HepG2 (cell line): ENCODE data around the gene CYB5D1. TPM values are rescaled to one million over a fixed set of nuclear protein-coding genes. Genes with fewer than 3 reads are reported as not detected.

Experiments used
- KAT8 ChIP-seq: IDR thresholded peaks from 2 replicates; pipeline ENCODE4 v1.6.1; 2016; ENCODE audit warnings: missing genetic modification reagents, missing compliant biosample characterization
- KLF9 ChIP-seq: IDR thresholded peaks from 2 replicates; pipeline ENCODE4 v1.6.1; 2016; ENCODE audit warnings: low read depth
- PAF1 ChIP-seq: IDR thresholded peaks from 2 replicates; pipeline ENCODE4 v1.6.1; 2016; ENCODE audit warnings: missing genetic modification reagents, missing compliant biosample characterization
- THYN1 ChIP-seq: sonication (generic); formaldehyde crosslinking; IDR thresholded peaks from 2 replicates; pipeline ENCODE4 v1.8.1; 2023; ENCODE audit warnings: low read depth, mild to moderate bottlenecking, moderate library complexity, missing genetic modification reagents, borderline replicate concordance
- ZFAT ChIP-seq: sonication (generic); formaldehyde crosslinking; conservative IDR thresholded peaks from 2 replicates; pipeline ENCODE4 v1.8.1; 2023; ENCODE audit warnings: missing genetic modification reagents, inconsistent platforms
- ZNF234 ChIP-seq: sonication (generic); formaldehyde crosslinking; conservative IDR thresholded peaks from 2 replicates; pipeline ENCODE4 v1.5.1; 2020; ENCODE audit warnings: mild to moderate bottlenecking, missing genetic modification reagents
- ZNF441 ChIP-seq: sonication (generic); formaldehyde crosslinking; IDR thresholded peaks from 2 replicates; pipeline ENCODE4 v1.7.0; 2021; ENCODE audit warnings: missing genetic modification reagents, borderline replicate concordance
- ZNF841 ChIP-seq: sonication (generic); formaldehyde crosslinking; IDR thresholded peaks from 2 replicates; pipeline ENCODE4 v1.8.1; 2023; ENCODE audit warnings: missing genetic modification reagents, borderline replicate concordance
- polyA plus RNA-seq, 8 experiments: library from polyadenylated mRNA; depleted of rRNA in 3 of 8; stranded (reverse) in 7 of 8; unstranded in 1 of 8; fragments of >200 nt; fragmentation: Illumina TruSeq in 4 of 8; extraction: Trizol in 4 of 8; gene quantifications; 2 replicates each; pipeline versions ENCODE4 v1.2.1 to v1.2.3, GENCODE V29; 2011 to 2016; ENCODE audit warnings: low read depth in 4 of 8, missing spikeins in 1 of 8, mixed read lengths in 1 of 8; ENCODE audit not compliant: insufficient read depth in 1 of 8
- total RNA-seq, 5 experiments: library from RNA; depleted of rRNA; stranded (reverse); fragments of >200 nt; fragmentation: Illumina TruSeq; extraction: Trizol; gene quantifications; 2 replicates each; pipeline ENCODE4 v1.2.3, GENCODE V29; 2016; ENCODE audit warnings: low read depth in 1 of 5
- TF ChIP-seq, protein P1 (sequence below): IDR thresholded peaks from 2 replicates; pipeline ENCODE4 v1.4.0; 2020; ENCODE audit warnings: mild to moderate bottlenecking, missing genetic modification reagents
- TF ChIP-seq, protein P2 (sequence below): sonication (generic); formaldehyde crosslinking; IDR thresholded peaks from 2 replicates; pipeline ENCODE4 v1.4.0; 2020; ENCODE audit warnings: missing genetic modification reagents
- TF ChIP-seq, protein P3 (sequence below): sonication (generic); formaldehyde crosslinking; IDR thresholded peaks from 2 replicates; pipeline ENCODE4 v1.4.0; 2020; ENCODE audit warnings: missing genetic modification reagents, borderline replicate concordance
- TF ChIP-seq, protein P4 (sequence below): sonication (generic); formaldehyde crosslinking; IDR thresholded peaks from 2 replicates; pipeline ENCODE4 v1.5.1; 2020; ENCODE audit warnings: missing genetic modification reagents, mild to moderate bottlenecking, borderline replicate concordance
- TF ChIP-seq, protein P5 (sequence below): IDR thresholded peaks from 2 replicates; pipeline ENCODE4 v1.6.1; 2018; ENCODE audit warnings: missing genetic modification reagents
- TF ChIP-seq, protein P6 (sequence below): sonication (generic); formaldehyde crosslinking; IDR thresholded peaks from 2 replicates; pipeline ENCODE4 v1.4.0; 2020; ENCODE audit warnings: missing genetic modification reagents

The CYB5D1 gene
- total and polyA plus RNA-seq, 2 of the 13 experiments (the other 11 are each of a cell fraction or from before 2014, with no cell fraction given): 8.9 to 17.0 TPM

DNA sequence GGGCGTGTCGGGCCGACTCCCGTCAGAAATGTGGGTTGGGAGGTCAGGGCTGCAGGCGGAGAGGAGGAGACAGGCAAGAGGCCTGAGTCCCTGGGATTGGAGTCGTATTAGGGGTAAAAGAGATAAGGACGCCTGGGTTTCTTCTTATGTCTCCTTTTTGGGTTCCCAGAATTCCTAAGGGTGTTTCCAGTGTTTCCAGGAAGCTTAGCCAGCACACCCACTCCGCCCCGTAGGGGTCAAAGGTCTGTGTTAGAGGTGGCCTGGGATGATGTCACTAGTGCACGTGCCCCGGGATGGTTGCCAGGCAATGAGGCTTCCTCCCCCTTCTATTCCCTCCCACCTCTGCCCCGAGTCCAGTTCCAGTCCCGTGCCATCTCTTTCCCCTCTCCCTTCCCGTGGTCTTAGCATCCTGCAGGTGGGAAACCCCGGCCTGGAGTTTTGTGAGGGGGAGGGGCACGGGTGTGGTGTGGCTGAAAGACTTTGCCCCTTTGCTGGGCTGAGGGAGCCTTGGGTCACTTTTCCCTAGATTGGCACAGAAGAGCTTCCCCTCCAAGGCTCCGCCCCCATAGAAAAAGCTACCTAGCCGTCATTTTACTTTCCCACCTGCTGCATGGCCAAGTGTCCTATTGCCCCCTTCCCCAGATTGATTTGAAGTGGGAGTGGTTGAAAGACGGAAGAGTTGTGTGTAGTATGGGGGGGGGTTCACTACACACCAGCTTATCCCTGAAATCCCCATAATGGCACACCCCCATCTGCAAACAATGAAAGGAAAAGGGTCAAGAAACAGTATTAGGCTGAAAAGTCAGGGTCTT lies 21.0 kb upstream of the CYB5D1 start (continued):
- TF ChIP-seq, protein P1, sequence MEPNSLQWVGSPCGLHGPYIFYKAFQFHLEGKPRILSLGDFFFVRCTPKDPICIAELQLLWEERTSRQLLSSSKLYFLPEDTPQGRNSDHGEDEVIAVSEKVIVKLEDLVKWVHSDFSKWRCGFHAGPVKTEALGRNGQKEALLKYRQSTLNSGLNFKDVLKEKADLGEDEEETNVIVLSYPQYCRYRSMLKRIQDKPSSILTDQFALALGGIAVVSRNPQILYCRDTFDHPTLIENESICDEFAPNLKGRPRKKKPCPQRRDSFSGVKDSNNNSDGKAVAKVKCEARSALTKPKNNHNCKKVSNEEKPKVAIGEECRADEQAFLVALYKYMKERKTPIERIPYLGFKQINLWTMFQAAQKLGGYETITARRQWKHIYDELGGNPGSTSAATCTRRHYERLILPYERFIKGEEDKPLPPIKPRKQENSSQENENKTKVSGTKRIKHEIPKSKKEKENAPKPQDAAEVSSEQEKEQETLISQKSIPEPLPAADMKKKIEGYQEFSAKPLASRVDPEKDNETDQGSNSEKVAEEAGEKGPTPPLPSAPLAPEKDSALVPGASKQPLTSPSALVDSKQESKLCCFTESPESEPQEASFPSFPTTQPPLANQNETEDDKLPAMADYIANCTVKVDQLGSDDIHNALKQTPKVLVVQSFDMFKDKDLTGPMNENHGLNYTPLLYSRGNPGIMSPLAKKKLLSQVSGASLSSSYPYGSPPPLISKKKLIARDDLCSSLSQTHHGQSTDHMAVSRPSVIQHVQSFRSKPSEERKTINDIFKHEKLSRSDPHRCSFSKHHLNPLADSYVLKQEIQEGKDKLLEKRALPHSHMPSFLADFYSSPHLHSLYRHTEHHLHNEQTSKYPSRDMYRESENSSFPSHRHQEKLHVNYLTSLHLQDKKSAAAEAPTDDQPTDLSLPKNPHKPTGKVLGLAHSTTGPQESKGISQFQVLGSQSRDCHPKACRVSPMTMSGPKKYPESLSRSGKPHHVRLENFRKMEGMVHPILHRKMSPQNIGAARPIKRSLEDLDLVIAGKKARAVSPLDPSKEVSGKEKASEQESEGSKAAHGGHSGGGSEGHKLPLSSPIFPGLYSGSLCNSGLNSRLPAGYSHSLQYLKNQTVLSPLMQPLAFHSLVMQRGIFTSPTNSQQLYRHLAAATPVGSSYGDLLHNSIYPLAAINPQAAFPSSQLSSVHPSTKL (CRISPR knock-in tag): peak; percentile 93
- peak; percentile 88 for TF ChIP-seq KAT8
- TF ChIP-seq ZNF441 (CRISPR knock-in tag): peak; percentile 15; the same call in 1 of the 2 replicates
- no peak for TF ChIP-seq ZFAT (CRISPR knock-in tag)
- TF ChIP-seq ZNF841 (CRISPR knock-in tag): no peak; the same call in 1 of the 2 replicates
- TF ChIP-seq PAF1 (CRISPR knock-in tag): no peak
- TF ChIP-seq, protein P2, sequence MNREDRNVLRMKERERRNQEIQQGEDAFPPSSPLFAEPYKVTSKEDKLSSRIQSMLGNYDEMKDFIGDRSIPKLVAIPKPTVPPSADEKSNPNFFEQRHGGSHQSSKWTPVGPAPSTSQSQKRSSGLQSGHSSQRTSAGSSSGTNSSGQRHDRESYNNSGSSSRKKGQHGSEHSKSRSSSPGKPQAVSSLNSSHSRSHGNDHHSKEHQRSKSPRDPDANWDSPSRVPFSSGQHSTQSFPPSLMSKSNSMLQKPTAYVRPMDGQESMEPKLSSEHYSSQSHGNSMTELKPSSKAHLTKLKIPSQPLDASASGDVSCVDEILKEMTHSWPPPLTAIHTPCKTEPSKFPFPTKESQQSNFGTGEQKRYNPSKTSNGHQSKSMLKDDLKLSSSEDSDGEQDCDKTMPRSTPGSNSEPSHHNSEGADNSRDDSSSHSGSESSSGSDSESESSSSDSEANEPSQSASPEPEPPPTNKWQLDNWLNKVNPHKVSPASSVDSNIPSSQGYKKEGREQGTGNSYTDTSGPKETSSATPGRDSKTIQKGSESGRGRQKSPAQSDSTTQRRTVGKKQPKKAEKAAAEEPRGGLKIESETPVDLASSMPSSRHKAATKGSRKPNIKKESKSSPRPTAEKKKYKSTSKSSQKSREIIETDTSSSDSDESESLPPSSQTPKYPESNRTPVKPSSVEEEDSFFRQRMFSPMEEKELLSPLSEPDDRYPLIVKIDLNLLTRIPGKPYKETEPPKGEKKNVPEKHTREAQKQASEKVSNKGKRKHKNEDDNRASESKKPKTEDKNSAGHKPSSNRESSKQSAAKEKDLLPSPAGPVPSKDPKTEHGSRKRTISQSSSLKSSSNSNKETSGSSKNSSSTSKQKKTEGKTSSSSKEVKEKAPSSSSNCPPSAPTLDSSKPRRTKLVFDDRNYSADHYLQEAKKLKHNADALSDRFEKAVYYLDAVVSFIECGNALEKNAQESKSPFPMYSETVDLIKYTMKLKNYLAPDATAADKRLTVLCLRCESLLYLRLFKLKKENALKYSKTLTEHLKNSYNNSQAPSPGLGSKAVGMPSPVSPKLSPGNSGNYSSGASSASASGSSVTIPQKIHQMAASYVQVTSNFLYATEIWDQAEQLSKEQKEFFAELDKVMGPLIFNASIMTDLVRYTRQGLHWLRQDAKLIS (CRISPR knock-in tag): no peak
- no peak for TF ChIP-seq THYN1 (CRISPR knock-in tag)
- TF ChIP-seq, protein P3, sequence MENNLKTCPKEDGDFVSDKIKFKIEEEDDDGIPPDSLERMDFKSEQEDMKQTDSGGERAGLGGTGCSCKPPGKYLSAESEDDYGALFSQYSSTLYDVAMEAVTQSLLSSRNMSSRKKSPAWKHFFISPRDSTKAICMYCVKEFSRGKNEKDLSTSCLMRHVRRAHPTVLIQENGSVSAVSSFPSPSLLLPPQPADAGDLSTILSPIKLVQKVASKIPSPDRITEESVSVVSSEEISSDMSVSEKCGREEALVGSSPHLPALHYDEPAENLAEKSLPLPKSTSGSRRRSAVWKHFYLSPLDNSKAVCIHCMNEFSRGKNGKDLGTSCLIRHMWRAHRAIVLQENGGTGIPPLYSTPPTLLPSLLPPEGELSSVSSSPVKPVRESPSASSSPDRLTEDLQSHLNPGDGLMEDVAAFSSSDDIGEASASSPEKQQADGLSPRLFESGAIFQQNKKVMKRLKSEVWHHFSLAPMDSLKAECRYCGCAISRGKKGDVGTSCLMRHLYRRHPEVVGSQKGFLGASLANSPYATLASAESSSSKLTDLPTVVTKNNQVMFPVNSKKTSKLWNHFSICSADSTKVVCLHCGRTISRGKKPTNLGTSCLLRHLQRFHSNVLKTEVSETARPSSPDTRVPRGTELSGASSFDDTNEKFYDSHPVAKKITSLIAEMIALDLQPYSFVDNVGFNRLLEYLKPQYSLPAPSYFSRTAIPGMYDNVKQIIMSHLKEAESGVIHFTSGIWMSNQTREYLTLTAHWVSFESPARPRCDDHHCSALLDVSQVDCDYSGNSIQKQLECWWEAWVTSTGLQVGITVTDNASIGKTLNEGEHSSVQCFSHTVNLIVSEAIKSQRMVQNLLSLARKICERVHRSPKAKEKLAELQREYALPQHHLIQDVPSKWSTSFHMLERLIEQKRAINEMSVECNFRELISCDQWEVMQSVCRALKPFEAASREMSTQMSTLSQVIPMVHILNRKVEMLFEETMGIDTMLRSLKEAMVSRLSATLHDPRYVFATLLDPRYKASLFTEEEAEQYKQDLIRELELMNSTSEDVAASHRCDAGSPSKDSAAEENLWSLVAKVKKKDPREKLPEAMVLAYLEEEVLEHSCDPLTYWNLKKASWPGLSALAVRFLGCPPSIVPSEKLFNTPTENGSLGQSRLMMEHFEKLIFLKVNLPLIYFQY: peak; percentile 71; the same call in 1 of the 2 replicates
- TF ChIP-seq, protein P4, sequence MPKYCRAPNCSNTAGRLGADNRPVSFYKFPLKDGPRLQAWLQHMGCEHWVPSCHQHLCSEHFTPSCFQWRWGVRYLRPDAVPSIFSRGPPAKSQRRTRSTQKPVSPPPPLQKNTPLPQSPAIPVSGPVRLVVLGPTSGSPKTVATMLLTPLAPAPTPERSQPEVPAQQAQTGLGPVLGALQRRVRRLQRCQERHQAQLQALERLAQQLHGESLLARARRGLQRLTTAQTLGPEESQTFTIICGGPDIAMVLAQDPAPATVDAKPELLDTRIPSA: no peak; the same call in 1 of the 2 replicates
- TF ChIP-seq KLF9 (CRISPR knock-in tag): peak; percentile 91
- 0 out of 2 replicates have a peak, but pooled peaks have one; percentile 50 for TF ChIP-seq ZNF234
- TF ChIP-seq, protein P5, sequence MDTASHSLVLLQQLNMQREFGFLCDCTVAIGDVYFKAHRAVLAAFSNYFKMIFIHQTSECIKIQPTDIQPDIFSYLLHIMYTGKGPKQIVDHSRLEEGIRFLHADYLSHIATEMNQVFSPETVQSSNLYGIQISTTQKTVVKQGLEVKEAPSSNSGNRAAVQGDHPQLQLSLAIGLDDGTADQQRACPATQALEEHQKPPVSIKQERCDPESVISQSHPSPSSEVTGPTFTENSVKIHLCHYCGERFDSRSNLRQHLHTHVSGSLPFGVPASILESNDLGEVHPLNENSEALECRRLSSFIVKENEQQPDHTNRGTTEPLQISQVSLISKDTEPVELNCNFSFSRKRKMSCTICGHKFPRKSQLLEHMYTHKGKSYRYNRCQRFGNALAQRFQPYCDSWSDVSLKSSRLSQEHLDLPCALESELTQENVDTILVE (CRISPR knock-in tag): peak; percentile 96
- TF ChIP-seq, protein P6, sequence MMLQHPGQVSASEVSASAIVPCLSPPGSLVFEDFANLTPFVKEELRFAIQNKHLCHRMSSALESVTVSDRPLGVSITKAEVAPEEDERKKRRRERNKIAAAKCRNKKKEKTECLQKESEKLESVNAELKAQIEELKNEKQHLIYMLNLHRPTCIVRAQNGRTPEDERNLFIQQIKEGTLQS (CRISPR knock-in tag): peak; percentile 97
